Thoracic aorta (tissue), 2 donors: ENCODE results near the gene PCDHGA11. TPM values are rescaled to one million over a fixed set of nuclear protein-coding genes. Genes with fewer than 3 reads are reported as not detected.
A peak's percentile ranks its signal among the peaks of the same experiment; 100 is the strongest.
"Not testable (repeated sequence)": the region's sequence is repeated elsewhere in the genome, so short reads cannot be mapped to it uniquely, and the experiment has no call there.

ENCODE experiments used
- ATAC-seq: fragments of 150-250 bp; one replicate; pipeline ENCODE4 v1.8.0; 2017; ENCODE audit warnings: low read depth; ENCODE audit not compliant: insufficient number of reproducible peaks, low FRiP score
- DNase-seq: peaks from one replicate; pipeline ENCODE4 v3.0.0-alpha.2; 2020; ENCODE audit warnings: low spot score
- H3K27ac ChIP-seq, 2 donors: fragments of 200-600 bp; sonication (generic); 1 replicate in 1 of 2; 2 replicates in 1 of 2; pipeline ENCODE4 v1.5.1; 2016; ENCODE audit warnings: mild to moderate bottlenecking in 2 of 2, moderate library complexity in 2 of 2
- H3K27me3 ChIP-seq: fragments of 200-600 bp; sonication (generic); replicated peaks from 2 replicates; pipeline ENCODE4 v1.6.0; 2016; ENCODE audit warnings: mild to moderate bottlenecking; ENCODE audit not compliant: insufficient read depth
- H3K36me3 ChIP-seq: fragments of 200-600 bp; sonication (generic); one replicate; pipeline ENCODE4 v1.5.1; 2016
- H3K4me1 ChIP-seq, 2 donors: fragments of 200-600 bp; sonication (generic); 1 replicate in 1 of 2; 2 replicates in 1 of 2; pipeline versions ENCODE4 v1.5.1 to v1.6.0; 2016; ENCODE audit warnings: low read depth in 2 of 2, mild to moderate bottlenecking in 1 of 2; ENCODE audit not compliant: control insufficient read depth in 1 of 2
- H3K4me3 ChIP-seq: fragments of 200-600 bp; sonication (generic); 2 replicates; pipeline ENCODE4 v1.5.1; 2016; ENCODE audit warnings: mild to moderate bottlenecking
- H3K9me3 ChIP-seq: fragments of 200-600 bp; sonication (generic); 2 replicates; pipeline ENCODE4 v1.5.1; 2016
- CTCF ChIP-seq: fragments of 200-600 bp; sonication (generic); IDR thresholded peaks from one replicate; pipeline ENCODE4 v1.5.1; 2019; ENCODE audit warnings: antibody characterized with exemption
- total RNA-seq, 2 donors: library from RNA; depleted of rRNA; stranded (reverse); fragments of >200 nt; gene quantifications; one replicate each; pipeline versions ENCODE4 v1.1.0 to v1.2.3, GENCODE V29; 2016

PCDHGA11 gene
- total RNA-seq, 2 donors from 2014 or later, result 10.4 to 11.6 TPM

GRCh38 chr5:141382469-141383294 lies 38.2 kb upstream of the PCDHGA11 start, which contains the start of gene PCDHGA7:
Gene PCDHGA7 (plus strand): TSS chr5:141382742. CDS start chr5:141382900, 158 bp downstream.
- H3K9me3 ChIP-seq, result peaks cover 95% of the 10 kb centered on the region
- no peak for ATAC-seq
- DNase-seq, result no peak
- H3K36me3 ChIP-seq, result no peaks in the 10 kb centered on the region
- H3K27me3 ChIP-seq, result no peaks in the 10 kb centered on the region
- TF ChIP-seq CTCF, result no peak
- H3K4me3 ChIP-seq, result peak within 1 kb of the TSS; percentile 19
- H3K4me1 ChIP-seq, result no peaks in the 10 kb centered on the region
- H3K27ac ChIP-seq, result no peak within 1 kb of the TSS

- peak overlapping the region; percentile 19 for H3K4me3 ChIP-seq
- ATAC-seq (no peak), DNase-seq (no peak)
- H3K36me3 ChIP-seq, result no peaks in the 10 kb centered on the region
- no peak for TF ChIP-seq CTCF
- H3K9me3 ChIP-seq, result peaks cover 90% of the 10 kb centered on the region
- H3K4me1 ChIP-seq, result no peaks in the 10 kb centered on the region
- no peak overlapping the region for H3K27ac ChIP-seq
- H3K27me3 ChIP-seq, result no peaks in the 10 kb centered on the region
Observed at GRCh38 chr5:141383345-141383744, 37.5 kb upstream of the PCDHGA11 start.

GRCh38 chr5:141384471-141385267 lies 36.2 kb upstream of the PCDHGA11 start:
- H3K9me3 ChIP-seq, result peaks cover 93% of the 10 kb centered on the region

DNA sequence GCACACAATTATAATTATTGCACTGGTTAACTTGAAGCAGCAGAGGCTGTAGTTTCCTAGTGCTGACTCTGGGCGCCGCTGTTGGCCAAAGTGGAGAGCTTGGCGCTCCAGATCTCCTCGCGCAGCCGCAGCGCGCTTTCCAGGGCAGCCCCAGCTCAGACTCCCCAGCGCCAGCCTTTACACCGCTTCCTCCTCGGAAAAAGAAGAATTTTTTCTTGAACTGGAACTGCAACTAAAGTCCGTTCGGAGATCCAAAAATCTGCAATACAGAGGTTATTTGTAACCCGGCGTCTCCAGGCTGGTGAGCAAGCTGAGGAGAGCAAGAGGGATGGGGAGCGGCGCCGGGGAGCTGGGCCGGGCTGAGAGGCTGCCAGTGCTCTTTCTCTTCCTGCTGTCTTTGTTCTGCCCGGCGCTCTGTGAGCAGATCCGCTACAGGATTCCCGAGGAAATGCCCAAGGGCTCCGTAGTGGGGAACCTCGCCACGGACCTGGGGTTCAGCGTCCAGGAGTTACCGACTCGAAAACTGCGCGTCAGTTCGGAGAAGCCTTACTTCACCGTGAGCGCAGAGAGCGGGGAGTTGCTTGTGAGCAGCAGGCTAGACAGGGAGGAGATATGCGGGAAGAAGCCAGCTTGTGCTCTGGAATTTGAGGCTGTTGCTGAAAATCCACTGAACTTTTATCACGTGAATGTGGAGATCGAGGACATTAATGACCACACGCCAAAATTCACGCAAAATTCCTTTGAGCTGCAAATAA lies 33.1 kb upstream of the PCDHGA11 start, which contains the start of gene PCDHGB4:
PCDHGB4 (plus strand) TSS at position 142 of the 755 bp plus-strand sequence; CDS start at position 329, 187 bp downstream.
- peak within 1 kb of the TSS; percentile 37 for H3K4me3 ChIP-seq
- DNase-seq, H3K27me3 ChIP-seq, H3K4me1 ChIP-seq, H3K27ac ChIP-seq, H3K36me3 ChIP-seq, ATAC-seq: not testable (repeated sequence)
- peaks cover 95% of the 10 kb centered on the region for H3K9me3 ChIP-seq

More at GRCh38 chr5:141384471-141385267, 36.2 kb upstream of the PCDHGA11 start:
- no peak for TF ChIP-seq CTCF
- Histone ChIP-seq H3K36me3 (no peaks in the 10 kb centered on the region), H3K27me3 (no peaks in the 10 kb centered on the region), H3K27ac (no peak overlapping the region), H3K4me3 (peak overlapping the region; percentile 8), H3K4me1 (no peaks in the 10 kb centered on the region)
- DNase-seq, result no peak
- ATAC-seq, result no peak

DNA sequence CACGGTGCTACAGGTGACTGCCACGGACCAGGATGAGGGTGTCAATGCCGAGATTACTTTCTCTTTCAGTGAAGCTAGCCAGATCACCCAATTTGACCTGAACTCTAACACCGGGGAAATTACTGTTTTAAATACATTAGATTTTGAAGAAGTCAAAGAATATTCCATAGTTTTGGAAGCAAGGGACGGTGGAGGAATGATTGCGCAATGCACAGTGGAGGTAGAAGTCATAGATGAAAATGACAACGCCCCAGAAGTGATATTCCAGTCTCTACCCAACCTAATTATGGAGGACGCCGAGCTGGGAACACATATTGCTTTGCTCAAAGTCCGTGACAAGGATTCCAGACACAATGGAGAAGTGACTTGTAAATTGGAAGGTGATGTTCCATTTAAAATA lies 32.2 kb upstream of the PCDHGA11 start:
- H3K27me3 ChIP-seq, result no peaks in the 10 kb centered on the region
- TF ChIP-seq CTCF, result no peak
- no peak overlapping the region for H3K27ac ChIP-seq
- no peak overlapping the region for H3K4me3 ChIP-seq
- H3K4me1 ChIP-seq, result no peaks in the 10 kb centered on the region
- peaks cover 5% of the 10 kb centered on the region for H3K36me3 ChIP-seq
- ATAC-seq, result no peak
- DNase-seq, result no peak
- peaks cover 95% of the 10 kb centered on the region for H3K9me3 ChIP-seq
